OCI-LY7 (cell line): ENCODE measurements around the gene KCNH1. TPM values are rescaled to one million over a fixed set of nuclear protein-coding genes. Genes with fewer than 3 reads are reported as not detected.

Experiments used
- BruUV-seq: library from RNA; stranded (reverse); fragments of 400-500 nt; replicated peaks from 2 replicates; lab custom pipeline; 2021; lab: Mats Ljungman, UMichigan
- CTCF ChIA-PET: fragments of 300-600 bp; sonication (Branson Sonifier 250); formaldehyde crosslinking; loops from one replicate; lab custom pipeline; 2022; ENCODE audit warnings: antibody characterized with exemption; ENCODE audit not compliant: unreplicated experiment; lab: Charles Lee
- POLR2A ChIA-PET: fragments of 300-600 bp; sonication (Branson Sonifier 250); formaldehyde crosslinking; loops from one replicate; lab custom pipeline; 2022; ENCODE audit warnings: antibody characterized with exemption; lab: Charles Lee
- DNase-seq: peaks from one replicate; pipeline ENCODE4 v3.0.0-alpha.2; 2015; ENCODE audit warnings: low spot score
- H2AFZ ChIP-seq: fragments of 200-600 bp; sonication (generic), shearing (Covaris generic); 2 replicates; pipeline ENCODE4 v1.6.1; 2014; ENCODE audit warnings: mild to moderate bottlenecking, antibody characterized with exemption, low read length, moderate library complexity
- H3K27ac ChIP-seq: fragments of 200-600 bp; sonication (generic); 2 replicates; pipeline ENCODE4 v1.5.1; 2014; ENCODE audit warnings: mixed run types, low read depth, mild to moderate bottlenecking, moderate library complexity, low read length, inconsistent platforms; ENCODE audit not compliant: poor library complexity, severe bottlenecking
- H3K36me3 ChIP-seq: fragments of 200-600 bp; sonication (generic); 2 replicates; pipeline ENCODE4 v1.6.1; 2014; ENCODE audit warnings: mild to moderate bottlenecking, antibody characterized with exemption, low read length, moderate library complexity, mixed read lengths; ENCODE audit not compliant: insufficient read depth
- H3K4me1 ChIP-seq: fragments of 200-600 bp; sonication (generic); 2 replicates; pipeline ENCODE4 v1.5.1; 2014; ENCODE audit warnings: mild to moderate bottlenecking, low read length; ENCODE audit not compliant: insufficient read depth, poor library complexity, severe bottlenecking
- H3K4me2 ChIP-seq: fragments of 200-600 bp; sonication (generic); 2 replicates; pipeline ENCODE4 v1.6.1; 2014; ENCODE audit warnings: mild to moderate bottlenecking, low read length
- H3K4me3 ChIP-seq: fragments of 200-600 bp; sonication (generic); 2 replicates; pipeline ENCODE4 v1.5.1; 2014; ENCODE audit warnings: mild to moderate bottlenecking, low read depth, low read length; ENCODE audit not compliant: poor library complexity, severe bottlenecking
- H3K79me2 ChIP-seq: fragments of 200-600 bp; sonication (generic); 2 replicates; pipeline ENCODE4 v1.6.1; 2016; ENCODE audit warnings: low read depth, mild to moderate bottlenecking, low read length, moderate library complexity, mixed read lengths; ENCODE audit not compliant: insufficient read depth
- H3K9me2 ChIP-seq: fragments of 200-600 bp; sonication (generic); 2 replicates; pipeline ENCODE4 v1.6.1; 2016; ENCODE audit warnings: mild to moderate bottlenecking, low read length, mixed read lengths; ENCODE audit not compliant: insufficient read depth
- H3K9me3 ChIP-seq: fragments of 200-600 bp; sonication (generic); 2 replicates; pipeline ENCODE4 v1.6.1; 2014; ENCODE audit warnings: mild to moderate bottlenecking, mixed run types, low read length, mixed read lengths
- H4K20me1 ChIP-seq: fragments of 200-600 bp; sonication (generic); 2 replicates; pipeline ENCODE4 v1.6.1; 2014; ENCODE audit warnings: mild to moderate bottlenecking, antibody characterized with exemption, low read length, moderate library complexity, mixed read lengths; ENCODE audit not compliant: insufficient read depth
- CTCF ChIP-seq: fragments of 200-600 bp; sonication (generic); conservative IDR thresholded peaks from 2 replicates; pipeline ENCODE4 v1.5.1; 2014; ENCODE audit warnings: mild to moderate bottlenecking, antibody characterized with exemption, low read length, moderate library complexity, mixed read lengths
- EZH2phosphoT487 ChIP-seq: fragments of 200-600 bp; sonication (generic); IDR thresholded peaks from 2 replicates; pipeline ENCODE4 v1.6.1; 2018; ENCODE audit warnings: low read depth, borderline replicate concordance, mild to moderate bottlenecking, mixed run types, antibody characterized with exemption, low read length, moderate library complexity, mixed read lengths
- intact Hi-C: fragments of 100-400 bp; cut with micrococcal nuclease; formaldehyde crosslinking; loops from one replicate; pipeline ENCODE4 v1.10.0; 2022; ENCODE audit not compliant: unreplicated experiment
- total RNA-seq, 2 experiments: library from RNA; depleted of rRNA in 1 of 2; stranded (reverse); fragments of >200 nt in 1 of 2; shearing (Covaris generic) in 1 of 2; gene quantifications; 2 replicates each; pipeline ENCODE4 v1.2.3, GENCODE V29; 2014 to 2022

KCNH1 gene
- total RNA-seq, 2 experiments from 2014 or later, result not detected

- Histone ChIP-seq H3K4me3 (no peak overlapping the region), H2AFZ (no peak overlapping the region), H3K9me3 (no peaks in the 10 kb centered on the region), H3K36me3 (no peaks in the 10 kb centered on the region), H3K4me2 (no peak overlapping the region), H3K27ac (no peak overlapping the region), H4K20me1 (no peaks in the 10 kb centered on the region), H3K9me2 (no peaks in the 10 kb centered on the region), H3K4me1 (no peaks in the 10 kb centered on the region), H3K79me2 (no peaks in the 10 kb centered on the region)
- TF ChIP-seq CTCF (no peak), EZH2phosphoT487 (no peak)
- no peak for DNase-seq
- CTCF ChIA-PET, result no interaction called here
- no TSS peak for BruUV-seq
- intact Hi-C loops, result no loop called here
- POLR2A ChIA-PET, result interaction anchor here (1.2 kb wide), 1 partner anchor 34 kb away, joined by 3 read pairs; no protein-coding TSS in a partner anchor
Measured at GRCh38 chr1:210850556-210850955, 283.4 kb downstream of the KCNH1 start.

GRCh38 chr1:210848474-210848873, 285.5 kb downstream of the KCNH1 start:
- no TSS peak for BruUV-seq
- POLR2A ChIA-PET, result no interaction called here
- TF ChIP-seq EZH2phosphoT487 (no peak), CTCF (no peak)
- CTCF ChIA-PET, result no interaction called here
- Histone ChIP-seq H3K9me2 (no peaks in the 10 kb centered on the region), H3K9me3 (no peaks in the 10 kb centered on the region), H3K79me2 (no peaks in the 10 kb centered on the region), H3K36me3 (no peaks in the 10 kb centered on the region), H3K4me2 (no peak overlapping the region), H4K20me1 (no peaks in the 10 kb centered on the region), H2AFZ (no peak overlapping the region), H3K4me1 (no peaks in the 10 kb centered on the region), H3K27ac (no peak overlapping the region), H3K4me3 (no peak overlapping the region)
- intact Hi-C loops, result no loop called here
- no peak for DNase-seq

GRCh38 chr1:210841926-210842625, 291.9 kb downstream of the KCNH1 start:
- POLR2A ChIA-PET, result no interaction called here
- intact Hi-C loops, result no loop called here
- no TSS peak for BruUV-seq
- Histone ChIP-seq H2AFZ (no peak overlapping the region), H3K27ac (no peak overlapping the region), H3K4me1 (no peaks in the 10 kb centered on the region), H3K9me3 (no peaks in the 10 kb centered on the region), H3K9me2 (no peaks in the 10 kb centered on the region), H3K4me3 (no peak overlapping the region), H3K4me2 (no peak overlapping the region), H4K20me1 (no peaks in the 10 kb centered on the region), H3K36me3 (no peaks in the 10 kb centered on the region), H3K79me2 (no peaks in the 10 kb centered on the region)
- no peak for DNase-seq
- CTCF ChIA-PET, result no interaction called here
- TF ChIP-seq CTCF (no peak), EZH2phosphoT487 (no peak)
